NCI-H1105 (cell line): ENCODE results near the gene ULK1.
"Not testable (repeated sequence)": the region's sequence is repeated elsewhere in the genome, so short reads cannot be mapped to it uniquely, and the experiment has no call there.

Experiments
- DNase-seq: peaks from one replicate; lab custom pipeline; 2025; lab: John Stamatoyannopoulos, UW

Gene ULK1

GRCh38 chr12:131943389-131943788 is 49.0 kb downstream of the ULK1 start:
- no peak for DNase-seq

GRCh38 chr12:131943876-131944275 is 49.5 kb downstream of the ULK1 start:
- DNase-seq = no peak

GRCh38 chr12:131944601-131945251 is 50.3 kb downstream of the ULK1 start:
- no peak for DNase-seq

- no peak for DNase-seq
Observed at GRCh38 chr12:131946757-131947156, 52.3 kb downstream of the ULK1 start.

- DNase-seq = no peak
Observed at GRCh38 chr12:131947482-131948027, 53.1 kb downstream of the ULK1 start.

GRCh38 chr12:131948166-131948712 is 53.8 kb downstream of the ULK1 start:
- DNase-seq = no peak

GRCh38 chr12:131948713-131949430 is 54.5 kb downstream of the ULK1 start:
- DNase-seq = not testable (repeated sequence)

GRCh38 chr12:131949431-131950181 is 55.2 kb downstream of the ULK1 start, which contains the start of gene EP400:
TSS of gene EP400 (plus strand) at chr12:131949942. CDS start at chr12:131960620, 10,678 bp downstream.
- DNase-seq = peak; percentile 94

- DNase-seq = no peak
Observed at GRCh38 chr12:131950182-131950913, 55.9 kb downstream of the ULK1 start.

- DNase-seq = not testable (repeated sequence)
Observed at GRCh38 chr12:131953810-131954209, 59.4 kb downstream of the ULK1 start.

GRCh38 chr12:131954460-131954859 is 60.0 kb downstream of the ULK1 start:
- DNase-seq = not testable (repeated sequence)

- DNase-seq = no peak
Observed at GRCh38 chr12:131959116-131959515, 64.7 kb downstream of the ULK1 start.

- DNase-seq = no peak
Observed at GRCh38 chr12:131959641-131960589, 65.5 kb downstream of the ULK1 start.

GRCh38 chr12:131960590-131961325 is 66.3 kb downstream of the ULK1 start:
- not testable (repeated sequence) for DNase-seq

GRCh38 chr12:131961328-131961727 is 66.9 kb downstream of the ULK1 start:
- DNase-seq = not testable (repeated sequence)

GRCh38 chr12:131962069-131962468 is 67.6 kb downstream of the ULK1 start:
- DNase-seq = no peak

- no peak for DNase-seq
Observed at GRCh38 chr12:131963381-131963780, 69.0 kb downstream of the ULK1 start.

GRCh38 chr12:131965073-131965472 is 70.7 kb downstream of the ULK1 start:
- no peak for DNase-seq

GRCh38 chr12:131971226-131971625 is 76.8 kb downstream of the ULK1 start:
- no peak for DNase-seq
